Measurements from ENCODE around the gene CDHR5.

The CDHR5 gene

GRCh38 chr11:610146-610801 is 14.5 kb downstream of the CDHR5 start:
- DNase-seq (ENCODE audit: low spot score): no peak

GRCh38 chr11:609341-609811 is 15.4 kb downstream of the CDHR5 start:
- DNase-seq (ENCODE audit: low spot score): no peak

GRCh38 chr11:608791-609251 is 15.9 kb downstream of the CDHR5 start:
- no peak for DNase-seq (ENCODE audit: low spot score)

GRCh38 chr11:607971-608659 is 16.6 kb downstream of the CDHR5 start:
- no peak for DNase-seq (ENCODE audit: low spot score)

- DNase-seq (ENCODE audit: low spot score): no peak
Measured at GRCh38 chr11:607020-607780, 17.6 kb downstream of the CDHR5 start.

GRCh38 chr11:606245-606644 is 18.5 kb downstream of the CDHR5 start:
- DNase-seq (ENCODE audit: low spot score): no peak

- no peak for DNase-seq (ENCODE audit: low spot score)
Measured at GRCh38 chr11:605286-606129, 19.2 kb downstream of the CDHR5 start.

GRCh38 chr11:603154-603553 is 21.6 kb downstream of the CDHR5 start:
- no peak for DNase-seq (ENCODE audit: low spot score)

- no peak for DNase-seq (ENCODE audit: low spot score)
Measured at GRCh38 chr11:601573-602245, 23.0 kb downstream of the CDHR5 start.

GRCh38 chr11:598005-598680 is 26.6 kb downstream of the CDHR5 start:
- DNase-seq (ENCODE audit: low spot score): no peak

GRCh38 chr11:597166-597725 is 27.5 kb downstream of the CDHR5 start:
- DNase-seq (ENCODE audit: low spot score): no peak

GRCh38 chr11:596374-596773 is 28.4 kb downstream of the CDHR5 start:
- no peak for DNase-seq (ENCODE audit: low spot score)

GRCh38 chr11:595400-595799 is 29.4 kb downstream of the CDHR5 start:
- no peak for DNase-seq (ENCODE audit: low spot score)

GRCh38 chr11:593347-593746 is 31.4 kb downstream of the CDHR5 start:
- DNase-seq (ENCODE audit: low spot score): no peak

GRCh38 chr11:592918-593317 is 31.8 kb downstream of the CDHR5 start:
- DNase-seq (ENCODE audit: low spot score): no peak

- no peak for DNase-seq (ENCODE audit: low spot score)
Measured at GRCh38 chr11:592501-592900, 32.3 kb downstream of the CDHR5 start.

- DNase-seq (ENCODE audit: low spot score): no peak
Measured at GRCh38 chr11:590997-591396, 33.8 kb downstream of the CDHR5 start.

- DNase-seq (ENCODE audit: low spot score): no peak
Measured at GRCh38 chr11:589798-590197, 35.0 kb downstream of the CDHR5 start.

- peak; percentile 74 for DNase-seq (ENCODE audit: low spot score)
Measured at GRCh38 chr11:587978-588380, 36.8 kb downstream of the CDHR5 start.

GRCh38 chr11:587546-587945 is 37.2 kb downstream of the CDHR5 start:
- no peak for DNase-seq (ENCODE audit: low spot score)

All from activated CD4-positive, alpha-beta T cell treated with anti-CD3 and anti-CD28 coated beads, Interleukin-2, Interleukin-4, amounts not matched to agents 100 ng/mL and 50 ng/mL, durations not matched to agents 16 hours and 8 hours (primary cell).